Parathyroid adenoma (tissue), 2 donors: Measurements from ENCODE around the gene USH2A.

Source experiments
- H2AFZ ChIP-seq: fragments of 300-600 bp; sonication (generic); one replicate; pipeline ENCODE4 v1.7.0; 2017; ENCODE audit warnings: antibody characterized with exemption, mild to moderate bottlenecking
- H3K27ac ChIP-seq: fragments of 300-600 bp; sonication (generic); one replicate; pipeline ENCODE4 v1.7.0; 2017
- H3K27me3 ChIP-seq: fragments of 300-600 bp; sonication (generic); one replicate; pipeline ENCODE4 v1.7.0; 2017; ENCODE audit warnings: low read length; ENCODE audit not compliant: control insufficient read depth, insufficient read depth
- H3K36me3 ChIP-seq: fragments of 300-600 bp; sonication (generic); one replicate; pipeline ENCODE4 v1.7.0; 2017; ENCODE audit warnings: low read length; ENCODE audit not compliant: control insufficient read depth, insufficient read depth
- H3K4me1 ChIP-seq: fragments of 300-600 bp; sonication (generic); one replicate; pipeline ENCODE4 v1.7.0; 2017; ENCODE audit warnings: control low read depth
- H3K4me2 ChIP-seq: fragments of 300-600 bp; sonication (generic); one replicate; pipeline ENCODE4 v1.7.0; 2017; ENCODE audit warnings: low read length
- H3K4me3 ChIP-seq: fragments of 300-600 bp; sonication (generic); one replicate; pipeline ENCODE4 v1.7.0; 2017; ENCODE audit warnings: low read depth, low read length
- H3K79me2 ChIP-seq: fragments of 300-600 bp; sonication (generic); one replicate; pipeline ENCODE4 v1.7.0; 2017; ENCODE audit warnings: control low read depth
- H3K9ac ChIP-seq: fragments of 300-600 bp; sonication (generic); one replicate; pipeline ENCODE4 v1.7.0; 2017; ENCODE audit warnings: mild to moderate bottlenecking
- H3K9me3 ChIP-seq: fragments of 300-600 bp; sonication (generic); one replicate; pipeline ENCODE4 v1.7.0; 2017; ENCODE audit warnings: low read length; ENCODE audit not compliant: control insufficient read depth
- TF ChIP-seq, protein P1 (sequence below): fragments of 300-600 bp; sonication (generic); IDR thresholded peaks from one replicate; pipeline ENCODE4 v1.7.0; 2017; ENCODE audit warnings: antibody characterized with exemption, mild to moderate bottlenecking
- donor health status: primary hyperparathyroidism.

Gene USH2A

DNA sequence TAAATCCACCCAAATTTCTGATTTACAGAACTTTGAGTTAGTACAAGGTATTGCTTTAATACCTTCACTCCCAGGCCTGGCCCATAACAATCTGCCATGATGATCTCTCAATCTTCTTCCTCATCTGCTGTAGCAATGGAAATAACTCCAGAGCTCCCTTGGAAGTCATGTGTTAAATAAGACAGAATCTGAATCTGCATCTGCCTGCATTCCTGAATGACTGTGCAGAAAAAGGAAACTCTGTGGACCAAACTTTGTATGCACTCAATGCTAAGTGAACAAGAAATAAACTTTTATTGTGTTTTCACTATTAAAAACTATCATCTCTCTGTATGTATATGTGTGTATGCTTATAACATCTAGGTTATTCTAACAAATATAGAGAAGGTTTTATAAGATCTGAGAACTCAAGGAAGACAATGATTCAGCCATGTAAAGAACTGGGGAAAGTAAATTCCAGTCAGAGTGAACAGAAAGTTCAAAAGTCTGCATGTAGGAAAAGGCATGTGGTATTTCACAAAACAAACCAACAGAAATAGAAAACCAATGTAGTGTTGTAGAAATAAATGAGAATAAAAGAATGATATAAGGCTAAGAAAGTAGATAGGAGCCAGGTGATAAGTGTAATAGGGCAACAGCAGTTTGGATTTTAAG lies 390.2 kb downstream of the USH2A start:
- H3K79me2 ChIP-seq: no peaks in the 10 kb centered on the region
- TF ChIP-seq, protein P1, sequence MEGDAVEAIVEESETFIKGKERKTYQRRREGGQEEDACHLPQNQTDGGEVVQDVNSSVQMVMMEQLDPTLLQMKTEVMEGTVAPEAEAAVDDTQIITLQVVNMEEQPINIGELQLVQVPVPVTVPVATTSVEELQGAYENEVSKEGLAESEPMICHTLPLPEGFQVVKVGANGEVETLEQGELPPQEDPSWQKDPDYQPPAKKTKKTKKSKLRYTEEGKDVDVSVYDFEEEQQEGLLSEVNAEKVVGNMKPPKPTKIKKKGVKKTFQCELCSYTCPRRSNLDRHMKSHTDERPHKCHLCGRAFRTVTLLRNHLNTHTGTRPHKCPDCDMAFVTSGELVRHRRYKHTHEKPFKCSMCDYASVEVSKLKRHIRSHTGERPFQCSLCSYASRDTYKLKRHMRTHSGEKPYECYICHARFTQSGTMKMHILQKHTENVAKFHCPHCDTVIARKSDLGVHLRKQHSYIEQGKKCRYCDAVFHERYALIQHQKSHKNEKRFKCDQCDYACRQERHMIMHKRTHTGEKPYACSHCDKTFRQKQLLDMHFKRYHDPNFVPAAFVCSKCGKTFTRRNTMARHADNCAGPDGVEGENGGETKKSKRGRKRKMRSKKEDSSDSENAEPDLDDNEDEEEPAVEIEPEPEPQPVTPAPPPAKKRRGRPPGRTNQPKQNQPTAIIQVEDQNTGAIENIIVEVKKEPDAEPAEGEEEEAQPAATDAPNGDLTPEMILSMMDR: no peak
- no peak overlapping the region for H3K4me2 ChIP-seq
- no peaks in the 10 kb centered on the region for H3K36me3 ChIP-seq
- H3K27ac ChIP-seq: no peak overlapping the region
- no peak overlapping the region for H3K4me3 ChIP-seq
- no peaks in the 10 kb centered on the region for H3K27me3 ChIP-seq
- no peaks in the 10 kb centered on the region for H3K4me1 ChIP-seq
- H3K9ac ChIP-seq: no peak overlapping the region
- no peaks in the 10 kb centered on the region for H3K9me3 ChIP-seq
- H2AFZ ChIP-seq: no peak overlapping the region

- Histone ChIP-seq H3K27ac (no peak overlapping the region), H3K9ac (no peak overlapping the region), H3K79me2 (no peaks in the 10 kb centered on the region), H3K27me3 (no peaks in the 10 kb centered on the region), H3K9me3 (no peaks in the 10 kb centered on the region), H3K36me3 (no peaks in the 10 kb centered on the region), H3K4me3 (no peak overlapping the region), H3K4me2 (no peak overlapping the region), H3K4me1 (no peaks in the 10 kb centered on the region), H2AFZ (no peak overlapping the region)
- TF ChIP-seq, protein P1: no peak
These were observed 391.0 kb downstream of the USH2A start for GRCh38 chr1:216032284-216032683.

DNA sequence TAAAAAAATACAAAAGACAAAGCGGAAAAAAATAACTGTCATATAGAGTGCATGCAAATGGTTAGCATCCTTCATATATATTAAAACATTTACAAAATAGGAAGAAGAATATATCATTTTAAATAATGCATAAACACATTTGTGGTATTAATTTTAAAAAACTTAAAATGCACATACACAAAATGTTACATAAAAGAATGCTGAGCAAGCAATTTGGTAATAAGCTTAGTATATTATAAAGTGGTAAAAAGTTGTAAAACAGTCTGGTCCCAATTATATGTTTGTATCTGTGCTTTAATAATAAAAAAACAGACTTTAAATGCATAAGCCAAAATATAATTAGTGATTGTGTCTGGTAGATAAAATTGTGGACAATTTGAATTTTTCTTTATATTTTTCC lies 394.6 kb downstream of the USH2A start:
- Histone ChIP-seq H3K36me3 (no peaks in the 10 kb centered on the region), H3K4me1 (no peaks in the 10 kb centered on the region), H3K79me2 (no peaks in the 10 kb centered on the region), H3K27me3 (no peaks in the 10 kb centered on the region), H3K9ac (no peak overlapping the region), H2AFZ (no peak overlapping the region), H3K27ac (no peak overlapping the region), H3K9me3 (no peaks in the 10 kb centered on the region), H3K4me3 (no peak overlapping the region), H3K4me2 (no peak overlapping the region)
- TF ChIP-seq, protein P1: no peak

DNA sequence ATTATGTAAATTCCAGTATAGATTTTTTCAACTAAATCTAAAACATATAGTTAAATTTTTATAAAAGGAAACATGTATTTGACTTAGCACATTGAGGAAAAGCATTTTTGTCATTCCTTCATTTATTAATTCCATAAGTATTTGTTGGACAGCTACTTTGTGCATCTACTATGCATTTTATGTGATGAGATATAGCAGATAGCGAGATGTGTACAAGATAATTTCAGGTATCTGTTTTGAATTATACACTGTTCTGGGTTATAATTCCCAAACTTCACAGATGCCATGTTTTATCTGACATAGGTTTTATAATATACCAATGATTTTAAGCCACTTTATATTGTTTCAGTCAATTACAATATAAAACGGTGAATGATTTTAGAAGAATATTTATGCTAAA lies 398.7 kb downstream of the USH2A start:
- H3K4me2 ChIP-seq: no peak overlapping the region
- no peak overlapping the region for H3K9ac ChIP-seq
- TF ChIP-seq, protein P1: no peak
- no peak overlapping the region for H2AFZ ChIP-seq
- no peaks in the 10 kb centered on the region for H3K27me3 ChIP-seq
- H3K79me2 ChIP-seq: no peaks in the 10 kb centered on the region
- H3K27ac ChIP-seq: no peak overlapping the region
- no peak overlapping the region for H3K4me3 ChIP-seq
- H3K9me3 ChIP-seq: no peaks in the 10 kb centered on the region
- H3K36me3 ChIP-seq: no peaks in the 10 kb centered on the region
- H3K4me1 ChIP-seq: no peaks in the 10 kb centered on the region

DNA sequence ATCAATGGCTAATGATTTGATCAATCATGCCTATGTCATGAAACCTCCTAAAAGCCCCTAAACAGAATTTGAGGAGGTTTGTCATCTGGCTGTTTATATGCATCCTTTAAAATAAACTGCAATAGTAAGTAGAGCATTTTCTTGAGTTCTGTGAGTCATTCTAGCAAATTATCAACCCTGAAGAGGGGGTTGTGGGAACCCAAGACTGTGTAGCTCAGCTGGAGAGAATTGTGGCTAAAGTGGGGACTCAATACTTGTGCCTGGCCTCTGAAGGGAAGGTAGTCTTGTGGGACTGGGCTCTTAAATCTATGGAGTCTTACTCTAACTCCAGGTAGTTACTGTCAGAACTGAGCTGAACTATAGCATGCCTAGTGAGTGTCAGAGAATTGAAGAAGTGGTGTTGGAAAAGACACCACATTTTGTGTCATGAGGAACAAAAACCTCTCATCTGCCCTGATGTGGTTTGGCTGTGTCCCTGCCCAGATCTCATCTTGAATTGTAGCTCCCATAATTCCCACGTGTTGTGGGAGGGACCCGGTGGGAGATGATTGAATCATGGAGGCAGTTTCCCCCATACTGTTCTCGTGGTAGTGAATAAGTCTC lies 402.4 kb downstream of the USH2A start:
- Histone ChIP-seq H3K4me1 (no peaks in the 10 kb centered on the region), H3K4me3 (no peak overlapping the region), H3K36me3 (no peaks in the 10 kb centered on the region), H2AFZ (no peak overlapping the region), H3K4me2 (no peak overlapping the region), H3K9ac (no peak overlapping the region), H3K79me2 (no peaks in the 10 kb centered on the region), H3K27ac (no peak overlapping the region), H3K27me3 (no peaks in the 10 kb centered on the region), H3K9me3 (no peaks in the 10 kb centered on the region)
- TF ChIP-seq, protein P1: no peak
